ENCODE measurements around the gene IFNB1. TPM values are rescaled to one million over a fixed set of nuclear protein-coding genes. Genes with fewer than 3 reads are reported as not detected.

Gene IFNB1
- total RNA-seq, 1 experiment from 2014 or later: not detected

DNA sequence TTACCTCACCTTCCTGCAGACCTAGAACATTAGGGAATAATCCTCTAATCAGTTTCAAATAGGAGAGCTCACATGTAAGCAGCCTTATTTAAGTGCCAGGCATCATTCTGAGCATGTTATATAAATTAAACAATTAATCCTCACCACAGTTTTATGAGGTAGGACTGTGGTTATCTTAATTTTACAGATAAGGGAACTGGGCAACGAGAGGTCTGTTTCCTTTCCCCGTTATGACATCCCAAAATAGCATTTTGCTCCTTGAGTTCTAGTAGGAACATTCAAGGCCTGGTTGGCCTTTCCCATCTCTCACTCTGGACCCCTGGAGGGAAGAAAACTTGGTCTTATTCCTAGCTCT, 19.1 kb upstream of the IFNB1 start:
- Histone ChIP-seq H3T11ph (ENCODE audit: low read length) (no peak overlapping the region), H3K4me1 (ENCODE audit: insufficient read depth, low read length) (no peaks in the 10 kb centered on the region), H3K23me2 (ENCODE audit: insufficient read length, low read depth, low read length, poor library complexity, severe bottlenecking) (no peaks in the 10 kb centered on the region), H4K8ac (replicated peaks; ENCODE audit: insufficient read length, low read depth, low read length) (no peak overlapping the region), H2BK120ac (ENCODE audit: low read depth, low read length, poor library complexity, severe bottlenecking) (no peak overlapping the region), H3K79me2 (ENCODE audit: insufficient read depth, low read length) (no peaks in the 10 kb centered on the region), H3K4ac (ENCODE audit: low read depth, low read length) (no peak overlapping the region), H2AK5ac (ENCODE audit: insufficient read length, low read length) (no peak overlapping the region), H3K79me1 (ENCODE audit: insufficient read depth, low read depth, low read length, poor library complexity, severe bottlenecking) (no peaks in the 10 kb centered on the region), H2AFZ (ENCODE audit: low read length) (no peak overlapping the region), H2BK5ac (ENCODE audit: insufficient read length, low read length) (no peak overlapping the region), H3K27me3 (ENCODE audit: insufficient read depth, low read length) (no peaks in the 10 kb centered on the region), H3K9me3 (ENCODE audit: control insufficient read depth, low read depth, low read length) (no peaks in the 10 kb centered on the region), H3K14ac (ENCODE audit: insufficient read depth, low read length) (no peak overlapping the region), H3K27ac (ENCODE audit: insufficient read length, low read depth, low read length) (no peak overlapping the region), H2BK12ac (ENCODE audit: insufficient read length, low read depth, low read length) (no peak overlapping the region), H2BK15ac (ENCODE audit: low read depth, low read length) (no peak overlapping the region), H3K4me2 (ENCODE audit: insufficient read depth, insufficient read length, low read length) (no peak overlapping the region), H3K56ac (ENCODE audit: insufficient read length, low read depth, low read length) (no peak overlapping the region), H3K9ac (ENCODE audit: extremely low read depth, insufficient read length, low read length) (no peak overlapping the region), H4K91ac (ENCODE audit: insufficient read length, low read depth, low read length) (no peak overlapping the region), H2BK20ac (ENCODE audit: low read depth, low read length, poor library complexity, severe bottlenecking) (no peak overlapping the region), H4K20me1 (ENCODE audit: control insufficient read depth, insufficient read depth, insufficient read length) (no peaks in the 10 kb centered on the region), H3K23ac (ENCODE audit: insufficient read length, low read depth, low read length) (no peak overlapping the region), H4K5ac (ENCODE audit: insufficient read length, low read depth, low read length) (no peak overlapping the region), H3K18ac (ENCODE audit: insufficient read length, low read depth, low read length) (no peak overlapping the region)
- no CpG with 5 or more reads among the region's 2 CpGs for WGBS (ENCODE audit: extremely low coverage, insufficient read length, low lambda C conversion rate)
- H3K36me3 Mint-ChIP-seq (ENCODE audit: insufficient read depth in 1 of 3, low read depth in 3 of 3): no peaks in the 10 kb centered on the region
- H3K4me1 Mint-ChIP-seq: 0 out of 4 replicates have a peak, but pooled peaks cover 0 to 6% of the 10 kb centered on the region in 2 experiments
- no peak overlapping the region for H3K27ac Mint-ChIP-seq
- no peak for DNase-seq
- no peak overlapping the region for H3K4me3 Mint-ChIP-seq
- H3K9me3 Mint-ChIP-seq: no peaks in the 10 kb centered on the region
- no peaks in the 10 kb centered on the region; the same call in 1 of the 2 replicates for H3K27me3 Mint-ChIP-seq (ENCODE audit: low read depth)
- no peak for TF ChIP-seq CTCF (conservative IDR thresholded peaks at IDR 0.05)

Data from H9 (cell line).